HG02840 (cell line): ENCODE data around the gene DUOX2.
"Not testable (repeated sequence)": the region's sequence is repeated elsewhere in the genome, so short reads cannot be mapped to it uniquely, and the experiment has no call there.

Experiments used
- ATAC-seq: cut with Tn5 transposase; IDR thresholded peaks from one replicate; pipeline ENCODE4 v1.9.1; 2021; ENCODE audit warnings: mild to moderate bottlenecking, moderate library complexity, moderate number of reproducible peaks; ENCODE audit not compliant: unreplicated experiment, low FRiP score

The DUOX2 gene

DNA sequence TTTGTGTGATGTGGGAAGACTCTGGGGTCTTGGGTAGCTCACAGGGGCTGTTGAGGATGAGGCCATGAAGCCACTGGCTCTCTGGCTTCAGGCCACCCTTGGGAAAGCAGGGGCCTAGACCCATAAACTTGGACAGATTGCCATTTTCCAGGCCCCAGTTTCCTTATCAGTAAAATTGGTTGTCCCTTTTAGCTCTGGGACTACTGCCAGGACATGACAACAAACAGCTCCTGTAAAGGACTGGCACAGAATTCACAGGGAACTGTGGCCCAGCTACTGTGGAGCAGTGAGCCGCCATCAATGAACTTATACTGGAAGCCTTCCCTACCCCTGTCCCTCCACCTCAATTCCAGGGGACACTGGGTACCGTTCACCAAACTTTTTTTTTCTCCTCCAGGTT is 36.6 kb downstream of the DUOX2 start:
- not testable (repeated sequence) for ATAC-seq

GRCh38 chr15:45075440-45076320 is 38.3 kb downstream of the DUOX2 start:
- ATAC-seq: not testable (repeated sequence)

DNA sequence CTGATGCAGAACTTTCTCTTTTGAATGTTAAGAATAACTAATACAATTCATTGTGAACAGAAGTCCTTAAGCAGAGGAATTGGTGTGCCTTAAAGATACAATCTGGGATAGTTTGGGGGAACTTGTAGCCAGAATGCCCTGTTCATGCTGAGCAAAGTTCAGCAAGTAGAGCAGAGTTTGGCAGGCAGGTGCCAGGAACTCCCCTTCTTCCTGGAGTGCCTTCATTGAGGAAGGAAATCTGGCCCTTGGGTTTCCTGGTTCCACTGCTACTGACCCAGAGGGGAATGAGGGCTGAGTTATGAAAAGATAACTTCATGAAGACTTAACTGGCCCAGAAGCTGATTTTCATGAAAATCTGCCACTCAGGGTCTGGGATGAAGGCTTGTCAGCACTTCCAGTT is 40.4 kb downstream of the DUOX2 start:
- not testable (repeated sequence) for ATAC-seq

GRCh38 chr15:45069942-45070360 is 44.0 kb downstream of the DUOX2 start:
- not testable (repeated sequence) for ATAC-seq

DNA sequence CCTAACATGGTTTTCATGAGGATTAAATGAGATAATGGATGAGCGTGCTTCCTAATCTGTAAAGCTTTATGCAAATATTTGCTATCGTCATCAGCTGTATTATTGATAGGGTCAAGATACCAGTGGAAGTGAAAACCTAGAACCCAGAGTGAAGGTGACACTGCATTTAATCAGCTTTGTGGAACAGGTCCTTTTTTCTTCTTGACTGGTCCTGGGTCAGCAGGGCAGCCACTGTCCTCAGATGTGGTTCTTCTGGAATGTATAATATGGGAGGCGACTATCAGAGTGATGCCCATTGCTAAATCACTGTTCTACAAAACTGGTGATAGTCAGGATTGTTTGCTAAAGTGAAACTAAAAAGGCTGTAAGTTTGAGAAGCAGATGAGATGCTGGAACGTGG is 49.6 kb downstream of the DUOX2 start:
- ATAC-seq: no peak

DNA sequence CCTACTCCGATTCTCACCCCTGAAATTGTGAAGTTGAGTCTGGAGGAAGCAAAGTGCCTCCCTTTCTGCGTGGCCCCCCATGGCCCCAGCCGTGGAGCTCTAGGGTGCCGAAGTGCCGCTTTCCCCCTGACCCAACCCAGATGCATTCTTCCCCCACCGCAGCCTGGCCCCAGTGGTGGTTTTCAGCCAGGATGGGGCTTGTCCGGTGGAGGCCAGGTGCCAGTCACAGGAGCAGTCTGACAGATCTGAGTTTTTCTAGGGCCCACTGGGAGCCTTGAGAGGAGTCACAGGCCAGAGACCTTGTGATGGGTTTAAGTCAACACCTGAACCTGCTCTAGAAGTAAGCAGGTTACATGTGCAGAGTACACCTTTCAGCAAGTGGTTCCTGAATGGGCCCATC is 51.7 kb downstream of the DUOX2 start:
- not testable (repeated sequence) for ATAC-seq

GRCh38 chr15:45058690-45059675 is 55.0 kb downstream of the DUOX2 start:
- not testable (repeated sequence) for ATAC-seq

GRCh38 chr15:45052676-45053075 is 61.3 kb downstream of the DUOX2 start:
- not testable (repeated sequence) for ATAC-seq

DNA sequence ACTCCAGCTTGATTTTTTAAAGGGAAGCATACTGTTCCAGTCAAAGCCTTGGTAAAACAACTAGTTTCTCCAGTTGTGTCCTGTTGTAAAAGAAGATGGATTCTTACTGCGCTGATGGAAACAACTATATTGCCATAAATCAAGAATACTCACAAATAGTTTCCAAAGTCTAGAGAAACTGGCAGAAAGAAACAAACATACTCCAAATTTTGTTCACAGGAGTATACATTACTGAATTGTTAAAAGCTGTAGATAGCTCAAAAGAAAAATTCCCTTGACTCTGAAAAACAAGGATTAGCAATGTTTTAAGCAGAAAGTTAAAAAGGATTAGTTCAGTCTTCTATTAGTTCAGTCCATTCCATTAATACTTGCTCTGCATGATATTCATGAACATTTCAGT is 63.4 kb downstream of the DUOX2 start:
- no peak for ATAC-seq

GRCh38 chr15:45048794-45049631 is 65.0 kb downstream of the DUOX2 start:
- no peak for ATAC-seq

GRCh38 chr15:45048449-45048793 is 65.6 kb downstream of the DUOX2 start:
- not testable (repeated sequence) for ATAC-seq

DNA sequence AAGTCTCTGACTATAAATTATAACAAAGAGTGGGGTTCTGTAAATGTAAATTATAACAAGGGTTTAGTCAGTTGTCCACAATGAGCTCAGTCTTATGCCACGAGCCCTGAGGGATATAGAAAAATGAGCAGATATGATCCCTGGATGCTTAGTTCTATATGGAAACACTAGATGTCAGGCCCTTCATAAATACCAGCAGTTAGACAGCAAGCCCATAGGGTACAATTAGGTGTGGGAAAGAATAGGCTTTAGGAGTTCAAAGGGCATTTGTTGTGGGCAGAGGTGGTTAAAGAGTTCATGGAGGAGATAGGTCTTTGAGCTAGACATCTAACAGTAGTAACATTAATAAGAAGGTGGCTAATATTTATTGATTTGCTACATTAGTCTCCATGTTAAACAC is 69.7 kb downstream of the DUOX2 start:
- not testable (repeated sequence) for ATAC-seq

DNA sequence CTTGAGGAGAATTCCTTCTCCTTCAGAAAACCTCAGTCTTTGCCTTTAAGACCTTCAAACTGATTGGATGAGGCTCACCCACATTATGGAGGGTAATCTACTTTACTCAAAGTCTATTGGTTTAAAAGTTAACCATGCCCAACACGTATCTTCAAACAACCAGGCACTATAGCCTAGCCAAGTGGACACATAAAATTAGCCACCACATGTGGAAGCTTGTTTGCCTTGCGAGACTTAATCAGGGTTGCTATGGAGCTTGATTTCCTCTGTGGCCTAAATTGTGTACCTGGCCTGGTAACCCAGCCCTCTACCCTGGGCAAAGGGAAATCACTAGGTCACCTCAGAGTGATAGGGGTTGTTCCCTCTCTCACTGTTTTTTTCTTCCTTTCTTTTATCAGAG is 71.1 kb downstream of the DUOX2 start:
- ATAC-seq: not testable (repeated sequence)
